T-helper 17 cell (primary cell): ENCODE data around the gene FEN1. TPM values are rescaled to one million over a fixed set of nuclear protein-coding genes. Genes with fewer than 3 reads are reported as not detected.

Experiments
- ATAC-seq: fragments of 150-1000 bp; cut with Tn5 transposase; 2 replicates; pipeline ENCODE4 v1.10.0; 2021; ENCODE audit warnings: mild to moderate bottlenecking, moderate library complexity
- DNase-seq, 3 donors: peaks; one replicate each; pipeline versions ENCODE4 v3.0.0 to v3.0.0-alpha.2; 2020 to 2021
- H3K9me3 ChIP-seq: one replicate; pipeline ENCODE4 v1.7.0; 2013; ENCODE audit warnings: low read length, mild to moderate bottlenecking; ENCODE audit not compliant: control insufficient read depth, poor library complexity, severe bottlenecking
- H3K27ac Mint-ChIP-seq: one replicate; pipeline ENCODE4 v1.8.0; 2022; ENCODE audit warnings: mild to moderate bottlenecking, moderate library complexity, mixed read lengths
- H3K27me3 Mint-ChIP-seq: one replicate; pipeline ENCODE4 v1.8.0; 2022; ENCODE audit warnings: mixed read lengths
- H3K36me3 Mint-ChIP-seq: one replicate; pipeline ENCODE4 v1.8.0; 2022; ENCODE audit warnings: low read depth, mixed read lengths
- H3K4me1 Mint-ChIP-seq: one replicate; pipeline ENCODE4 v1.8.0; 2022; ENCODE audit warnings: mild to moderate bottlenecking, mixed read lengths
- H3K4me3 Mint-ChIP-seq: one replicate; pipeline ENCODE4 v1.8.0; 2022; ENCODE audit warnings: mild to moderate bottlenecking, moderate library complexity, mixed read lengths
- total RNA-seq, 4 donors: library from RNA in 2 of 4; stranded (reverse) in 2 of 4; gene quantifications; one replicate each; pipeline ENCODE4 v1.2.3 and lab custom pipeline; 2022 to 2026

Gene FEN1
- total RNA-seq, 2 donors from 2014 or later, result 9.7 to 13.0 TPM

- Mint-ChIP-seq H3K4me1 (peaks cover 41% of the 10 kb centered on the region), H3K27ac (peak overlapping the region; percentile 82), H3K27me3 (peaks cover 11% of the 10 kb centered on the region), H3K4me3 (peak overlapping the region; percentile 73), H3K36me3 (peaks cover 4% of the 10 kb centered on the region)
- ATAC-seq, result peak; percentile 65
- no peak for DNase-seq
- no peaks in the 10 kb centered on the region for H3K9me3 ChIP-seq
Observed at GRCh38 chr11:61833471-61833870, 40.8 kb downstream of the FEN1 start.

DNA sequence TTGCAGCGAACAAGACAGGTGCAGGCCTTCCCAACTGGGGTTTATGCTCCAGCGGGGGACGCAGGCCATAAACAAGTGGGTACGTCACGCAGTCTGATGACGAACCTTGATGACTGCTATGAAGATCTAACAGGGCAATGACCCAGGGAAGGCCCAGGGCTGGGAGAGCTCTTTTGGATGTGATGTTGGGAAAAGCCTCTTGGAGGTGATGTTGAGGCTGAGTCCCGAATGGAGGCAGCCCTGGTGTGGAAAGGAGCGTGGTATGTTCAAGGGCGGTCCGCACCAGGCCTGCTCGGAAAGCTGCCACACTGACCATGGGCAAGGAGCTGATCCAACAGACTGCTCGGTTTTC is 41.2 kb downstream of the FEN1 start:
- ATAC-seq (no peak), DNase-seq (no peak)
- peak overlapping the region; percentile 73 for H3K4me3 Mint-ChIP-seq
- peaks cover 4% of the 10 kb centered on the region for H3K36me3 Mint-ChIP-seq
- H3K9me3 ChIP-seq, result no peaks in the 10 kb centered on the region
- H3K27ac Mint-ChIP-seq, result peak overlapping the region; percentile 82
- H3K27me3 Mint-ChIP-seq, result peaks cover 11% of the 10 kb centered on the region
- peaks cover 39% of the 10 kb centered on the region for H3K4me1 Mint-ChIP-seq

- peaks cover 6% of the 10 kb centered on the region for H3K36me3 Mint-ChIP-seq
- ATAC-seq (peak; percentile 95), DNase-seq (peak in 1 of 3 donors; percentile 36)
- H3K27ac Mint-ChIP-seq, result peak overlapping the region; percentile 82
- H3K9me3 ChIP-seq, result no peaks in the 10 kb centered on the region
- H3K27me3 Mint-ChIP-seq, result peaks cover 11% of the 10 kb centered on the region
- peaks cover 36% of the 10 kb centered on the region for H3K4me1 Mint-ChIP-seq
- peak overlapping the region; percentile 73 for H3K4me3 Mint-ChIP-seq
Observed at GRCh38 chr11:61834278-61835048, 41.8 kb downstream of the FEN1 start.

DNA sequence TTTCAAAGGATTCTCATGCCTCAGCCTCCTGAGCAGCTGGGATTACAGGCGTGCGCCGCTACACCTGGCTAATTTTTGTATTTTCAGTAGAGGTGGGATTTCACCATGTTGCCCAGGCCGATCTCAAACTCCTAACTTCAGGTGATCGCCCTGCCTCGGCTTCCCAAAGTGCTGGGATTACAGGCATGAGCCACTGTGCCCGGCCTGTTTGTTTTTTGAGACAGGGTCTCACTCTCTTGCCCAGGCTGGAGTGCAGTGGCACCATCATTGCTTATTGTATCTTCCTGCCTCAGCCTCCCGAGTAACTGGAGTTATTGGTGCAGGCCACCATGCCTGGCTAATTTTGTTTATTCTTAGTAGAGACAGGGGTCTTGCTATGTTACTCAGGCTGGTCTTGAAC is 43.5 kb downstream of the FEN1 start:
- Mint-ChIP-seq H3K4me1 (peaks cover 28% of the 10 kb centered on the region), H3K27ac (peak overlapping the region; percentile 82), H3K36me3 (peaks cover 2% of the 10 kb centered on the region), H3K4me3 (no peak overlapping the region), H3K27me3 (peaks cover under 1% of the 10 kb centered on the region)
- no peaks in the 10 kb centered on the region for H3K9me3 ChIP-seq
- DNase-seq (no peak), ATAC-seq (no peak)

DNA sequence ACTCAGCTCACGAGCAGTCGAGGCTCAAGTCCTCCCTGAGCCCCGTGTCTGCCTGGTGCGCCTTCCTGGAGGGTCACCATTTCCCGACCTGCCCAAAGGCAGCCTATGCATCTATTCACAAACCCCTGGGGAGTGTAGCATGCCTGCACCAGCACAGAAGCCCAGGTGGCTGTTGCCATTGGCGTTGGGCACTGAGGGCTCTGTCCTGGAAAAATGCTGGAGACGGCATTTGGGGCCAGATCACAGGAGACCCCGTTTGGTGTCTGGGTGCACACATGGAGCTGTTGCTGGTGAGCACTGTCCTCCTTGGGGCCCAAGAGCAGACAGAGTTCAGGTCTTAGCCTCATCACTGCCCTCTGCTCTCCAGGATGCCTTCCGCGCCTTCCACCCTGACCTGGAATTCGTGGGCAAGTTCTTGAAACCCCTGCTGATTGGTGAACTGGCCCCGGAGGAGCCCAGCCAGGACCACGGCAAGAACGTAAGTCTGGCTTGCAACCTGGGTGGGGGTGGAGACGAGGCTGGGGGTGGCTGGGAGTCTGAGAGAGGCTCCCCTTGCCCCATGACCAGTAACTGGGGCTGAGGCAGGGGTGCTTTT is 44.8 kb downstream of the FEN1 start:
- no peak for ATAC-seq
- no peaks in the 10 kb centered on the region for H3K9me3 ChIP-seq
- Mint-ChIP-seq H3K4me3 (no peak overlapping the region), H3K27me3 (no peaks in the 10 kb centered on the region), H3K4me1 (peaks cover 21% of the 10 kb centered on the region), H3K27ac (no peak overlapping the region), H3K36me3 (peaks cover 2% of the 10 kb centered on the region)
- no peak for DNase-seq

- DNase-seq (no peak), ATAC-seq (no peak)
- Mint-ChIP-seq H3K27ac (no peak overlapping the region), H3K4me3 (no peak overlapping the region), H3K36me3 (peaks cover 2% of the 10 kb centered on the region), H3K4me1 (peaks cover 13% of the 10 kb centered on the region), H3K27me3 (no peaks in the 10 kb centered on the region)
- H3K9me3 ChIP-seq, result no peaks in the 10 kb centered on the region
Observed at GRCh38 chr11:61838501-61838900, 45.8 kb downstream of the FEN1 start.

GRCh38 chr11:61838921-61839320 is 46.2 kb downstream of the FEN1 start:
- ATAC-seq, result no peak
- H3K9me3 ChIP-seq, result no peaks in the 10 kb centered on the region
- Mint-ChIP-seq H3K4me3 (no peak overlapping the region), H3K27me3 (no peaks in the 10 kb centered on the region), H3K27ac (no peak overlapping the region), H3K4me1 (peaks cover 9% of the 10 kb centered on the region), H3K36me3 (peaks cover 2% of the 10 kb centered on the region)
- no peak for DNase-seq

DNA sequence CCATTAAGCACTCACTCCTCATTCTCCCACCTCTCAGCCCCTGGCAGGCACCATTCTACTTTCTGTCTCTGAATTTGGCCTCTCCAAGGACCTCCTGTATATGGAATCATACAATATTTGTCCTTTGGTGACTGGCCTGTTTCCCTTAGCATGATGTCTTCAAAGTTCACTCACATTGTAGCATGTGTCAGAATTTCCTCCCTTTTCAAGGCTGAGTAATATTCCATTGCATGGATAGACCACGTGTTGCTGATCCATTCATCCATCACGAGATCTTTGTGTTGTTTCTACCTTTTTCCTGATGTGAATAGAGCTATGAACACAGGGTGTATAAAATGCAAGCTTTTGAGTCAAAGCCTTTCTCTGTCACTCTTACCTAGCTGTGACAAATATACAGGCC is 47.0 kb downstream of the FEN1 start:
- Mint-ChIP-seq H3K27me3 (no peaks in the 10 kb centered on the region), H3K4me3 (peak overlapping the region; percentile 2), H3K27ac (no peak overlapping the region), H3K36me3 (peaks cover 2% of the 10 kb centered on the region), H3K4me1 (peaks cover 7% of the 10 kb centered on the region)
- DNase-seq, result no peak
- ATAC-seq, result no peak
- no peaks in the 10 kb centered on the region for H3K9me3 ChIP-seq

DNA sequence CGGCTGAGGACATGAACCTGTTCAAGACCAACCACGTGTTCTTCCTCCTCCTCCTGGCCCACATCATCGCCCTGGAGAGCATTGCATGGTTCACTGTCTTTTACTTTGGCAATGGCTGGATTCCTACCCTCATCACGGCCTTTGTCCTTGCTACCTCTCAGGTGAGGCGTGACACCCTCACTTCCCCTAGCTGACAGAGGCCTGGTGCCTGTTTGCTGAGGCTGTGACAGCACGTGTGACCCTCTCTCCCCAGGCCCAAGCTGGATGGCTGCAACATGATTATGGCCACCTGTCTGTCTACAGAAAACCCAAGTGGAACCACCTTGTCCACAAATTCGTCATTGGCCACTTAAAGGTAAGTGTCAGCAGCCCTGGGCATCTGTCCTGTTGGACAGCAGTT is 47.7 kb downstream of the FEN1 start:
- Mint-ChIP-seq H3K4me3 (no peak overlapping the region), H3K36me3 (peaks cover 2% of the 10 kb centered on the region), H3K27me3 (no peaks in the 10 kb centered on the region), H3K4me1 (peaks cover 5% of the 10 kb centered on the region), H3K27ac (no peak overlapping the region)
- DNase-seq (no peak), ATAC-seq (no peak)
- no peaks in the 10 kb centered on the region for H3K9me3 ChIP-seq

DNA sequence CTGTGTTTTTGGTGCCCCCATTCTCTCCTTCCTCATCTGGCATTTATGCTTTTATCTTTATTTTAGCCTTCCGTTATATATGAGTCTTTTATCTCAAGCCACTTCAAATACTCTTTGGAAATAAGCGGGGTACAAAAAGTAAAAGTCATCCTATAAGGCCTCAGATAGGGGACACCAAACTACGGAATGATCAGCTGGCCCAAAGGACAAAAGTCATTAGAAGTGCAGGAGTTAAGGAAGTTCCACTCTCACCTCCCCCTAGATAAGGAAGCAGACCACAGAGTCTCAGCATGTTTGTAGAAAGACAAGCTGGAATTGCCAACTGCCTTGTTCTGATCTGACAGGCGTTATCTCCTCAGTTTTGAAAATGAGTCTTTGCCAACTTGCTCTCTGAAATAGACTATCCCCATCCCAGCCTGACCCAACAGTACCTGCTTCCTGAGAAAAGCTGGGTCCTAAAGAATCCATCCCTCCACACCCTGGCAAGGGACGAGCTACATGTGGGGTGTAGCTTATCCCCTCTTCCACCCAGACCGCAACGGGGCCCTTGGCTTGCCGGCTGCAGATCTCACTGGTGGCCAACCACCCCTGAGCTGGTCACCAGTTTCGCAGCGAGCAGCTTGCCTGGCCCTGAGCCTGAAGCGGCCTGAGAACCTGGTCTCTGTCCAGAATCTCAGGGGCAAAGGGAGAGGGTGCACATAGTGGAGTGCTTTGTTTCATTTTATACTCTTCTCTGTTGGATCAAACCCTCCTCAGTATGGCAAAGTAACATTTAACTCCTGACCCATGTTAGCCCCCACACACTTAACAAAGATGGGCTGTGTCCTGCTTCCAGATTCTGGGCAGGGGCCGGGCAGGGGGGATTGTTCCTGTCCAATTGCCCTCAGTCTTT is 49.2 kb downstream of the FEN1 start:
- Mint-ChIP-seq H3K27ac (no peak overlapping the region), H3K36me3 (peaks cover 2% of the 10 kb centered on the region), H3K4me3 (no peak overlapping the region)

GRCh38 chr11:61842528-61842820 is 49.8 kb downstream of the FEN1 start:
- no peaks in the 10 kb centered on the region for H3K27me3 Mint-ChIP-seq
- H3K27ac Mint-ChIP-seq, result no peak overlapping the region
- DNase-seq (no peak), ATAC-seq (no peak)
- no peaks in the 10 kb centered on the region for H3K4me1 Mint-ChIP-seq
- H3K36me3 Mint-ChIP-seq, result peaks cover 2% of the 10 kb centered on the region
- H3K4me3 Mint-ChIP-seq, result no peak overlapping the region
- no peaks in the 10 kb centered on the region for H3K9me3 ChIP-seq

More for the DNA sequence above, 49.2 kb downstream of the FEN1 start:
- DNase-seq (no peak), ATAC-seq (no peak)
- H3K4me1 Mint-ChIP-seq, result no peaks in the 10 kb centered on the region
- no peaks in the 10 kb centered on the region for H3K27me3 Mint-ChIP-seq
- no peaks in the 10 kb centered on the region for H3K9me3 ChIP-seq

DNA sequence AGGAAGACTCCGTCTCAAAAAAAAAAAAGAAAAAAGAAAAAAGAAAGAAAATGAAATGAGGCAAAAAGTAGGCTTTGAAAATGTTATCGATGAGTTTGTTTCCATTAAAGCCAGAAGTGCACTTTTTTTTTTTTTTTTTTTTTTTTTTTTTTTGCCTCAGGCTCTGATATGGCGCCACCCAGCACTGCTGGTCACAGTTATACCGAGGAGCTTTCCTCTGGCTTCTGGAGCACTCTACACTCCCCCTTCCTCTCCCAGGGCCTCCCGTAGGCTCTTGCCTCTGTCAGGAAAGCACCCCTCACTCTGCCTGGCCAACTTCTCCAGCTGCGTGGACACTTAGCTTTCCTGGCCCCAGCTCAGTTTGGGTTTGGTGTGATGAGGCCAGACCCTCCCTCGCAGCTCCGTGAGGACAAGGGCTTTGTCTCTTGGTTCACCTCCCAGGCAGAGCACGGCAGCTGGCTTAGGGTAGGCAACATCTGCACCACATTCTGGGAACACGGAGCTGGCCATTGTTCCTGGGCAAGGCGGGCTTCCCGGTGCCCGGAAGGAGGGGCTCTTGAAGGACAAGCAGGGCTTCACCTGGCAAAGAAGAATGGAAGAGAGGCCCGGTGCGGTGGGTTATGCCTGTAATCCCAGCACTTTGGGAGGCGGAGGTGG is 52.3 kb downstream of the FEN1 start:
- no peak for ATAC-seq
- H3K36me3 Mint-ChIP-seq, result no peaks in the 10 kb centered on the region

DNA sequence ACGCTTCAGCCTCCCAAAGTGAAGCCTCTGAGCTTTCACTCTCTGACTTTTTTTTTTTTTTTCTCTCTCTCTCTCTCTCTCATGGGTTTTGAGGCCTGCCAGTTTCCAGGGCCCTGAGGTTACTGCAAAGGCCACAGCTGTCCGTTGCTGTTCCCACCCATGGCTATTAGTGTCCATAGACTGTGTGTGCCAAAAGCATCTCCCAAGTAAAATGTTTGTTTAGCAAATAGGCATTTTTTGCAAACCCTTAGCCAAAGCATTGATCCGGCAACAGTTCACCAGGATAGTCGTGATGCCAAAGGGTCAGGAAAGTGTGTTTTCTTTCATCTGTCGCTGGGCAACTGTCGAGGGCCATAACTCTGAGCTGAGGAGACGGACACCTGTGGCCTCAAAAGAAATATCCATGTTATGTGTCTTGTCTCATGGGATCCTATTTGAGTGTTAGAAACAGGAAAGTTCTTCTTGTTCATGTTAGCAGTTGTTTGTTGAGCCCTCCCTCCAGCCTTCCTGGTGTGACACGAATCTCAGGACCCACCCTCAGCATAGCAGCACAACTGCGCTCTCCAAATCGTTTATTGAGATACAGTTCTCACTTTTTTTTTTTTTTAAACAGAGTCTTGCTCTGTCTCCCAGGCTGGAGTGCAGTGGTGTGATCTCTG is 53.8 kb downstream of the FEN1 start:
- H3K36me3 Mint-ChIP-seq, result no peaks in the 10 kb centered on the region
- ATAC-seq (no peak), DNase-seq (no peak)
- H3K9me3 ChIP-seq, result no peaks in the 10 kb centered on the region
- no peak overlapping the region for H3K4me3 Mint-ChIP-seq
- no peaks in the 10 kb centered on the region for H3K27me3 Mint-ChIP-seq
- H3K27ac Mint-ChIP-seq, result no peak overlapping the region
- H3K4me1 Mint-ChIP-seq, result no peaks in the 10 kb centered on the region

More for the DNA sequence above, 52.3 kb downstream of the FEN1 start:
- no peak overlapping the region for H3K4me3 Mint-ChIP-seq
- H3K4me1 Mint-ChIP-seq, result no peaks in the 10 kb centered on the region
- H3K27ac Mint-ChIP-seq, result no peak overlapping the region
- no peaks in the 10 kb centered on the region for H3K27me3 Mint-ChIP-seq
- DNase-seq, result no peak
- no peaks in the 10 kb centered on the region for H3K9me3 ChIP-seq
